Lung (tissue), 12 donors: ENCODE results near the gene CORO2A. TPM values are rescaled to one million over a fixed set of nuclear protein-coding genes. Genes with fewer than 3 reads are reported as not detected.
"Not testable (repeated sequence)": the region's sequence is repeated elsewhere in the genome, so short reads cannot be mapped to it uniquely, and the experiment has no call there.

ENCODE experiments used
- ATAC-seq: fragments of 200-7000 bp; cut with Tn5 transposase; one replicate; pipeline ENCODE4 v1.9.1; 2020; ENCODE audit warnings: moderate number of reproducible peaks; ENCODE audit not compliant: insufficient read depth, low FRiP score
- DNase-seq, 3 donors: peaks; one replicate each; pipeline ENCODE4 v3.0.0-alpha.2; 2013 to 2017
- H3K27ac ChIP-seq, 2 donors: one replicate each; pipeline ENCODE4 v1.5.1; 2013; ENCODE audit warnings: mild to moderate bottlenecking in 2 of 2, moderate library complexity in 2 of 2, control low read depth in 1 of 2, inconsistent platforms in 1 of 2, low read depth in 1 of 2, low read length in 1 of 2
- H3K27me3 ChIP-seq, 3 donors: one replicate each; pipeline ENCODE4 v1.5.1; 2013; ENCODE audit warnings: low read length in 2 of 3; ENCODE audit not compliant: control insufficient read depth in 3 of 3, insufficient read depth in 3 of 3
- H3K36me3 ChIP-seq, 4 donors: one replicate each; pipeline ENCODE4 v1.5.1; 2013; ENCODE audit warnings: low read length in 4 of 4, mild to moderate bottlenecking in 1 of 4, moderate library complexity in 1 of 4; ENCODE audit not compliant: control insufficient read depth in 4 of 4, insufficient read depth in 4 of 4
- H3K4me1 ChIP-seq, 5 donors: one replicate each; pipeline ENCODE4 v1.5.1; 2013; ENCODE audit warnings: low read length in 5 of 5, mild to moderate bottlenecking in 2 of 5, moderate library complexity in 1 of 5; ENCODE audit not compliant: control insufficient read depth in 5 of 5, insufficient read depth in 5 of 5
- H3K4me3 ChIP-seq: one replicate; pipeline ENCODE4 v1.5.1; 2013; ENCODE audit warnings: mild to moderate bottlenecking, control low read depth, moderate library complexity
- H3K9ac ChIP-seq, 2 donors: one replicate each; pipeline ENCODE4 v1.5.1; 2013; ENCODE audit warnings: low read length in 2 of 2, control low read depth in 1 of 2; ENCODE audit not compliant: insufficient read depth in 1 of 2
- H3K9me3 ChIP-seq, 4 donors: one replicate each; pipeline ENCODE4 v1.5.1; 2013; ENCODE audit warnings: low read length in 3 of 4, mild to moderate bottlenecking in 1 of 4, moderate library complexity in 1 of 4; ENCODE audit not compliant: control insufficient read depth in 4 of 4, insufficient read depth in 3 of 4
- CTCF ChIP-seq: IDR thresholded peaks from 2 replicates; pipeline ENCODE4 v1.5.1; 2012; ENCODE audit warnings: mild to moderate bottlenecking; ENCODE audit errors: control extremely low read depth, extremely low read depth
- WGBS, 2 donors: extraction: QIAGEN DNeasy Blood & Tissue Kit; methylation state at CpG; one replicate each; pipeline ENCODE4 v1.1.7; 2013; 5-methylcytosine and 5-hydroxymethylcytosine counted together
- polyA plus RNA-seq, 2 donors: library from polyadenylated mRNA; stranded (reverse); fragments of 200-250 nt; gene quantifications; one replicate each; pipeline ENCODE4 v1.2.1, GENCODE V29; 2013
- total RNA-seq, 2 donors: library from RNA; depleted of rRNA in 1 of 2; stranded (reverse); fragments of >200 nt in 1 of 2; gene quantifications; one replicate each; pipeline ENCODE4 v1.2.1, GENCODE V29; 2014 to 2021
- donor health status: control.
- donor health status: control.
- donor health status: Bipolar disorder and iron deficiency.
- donor health status: healthy.
- donor health status: DM: yes; HTN: yes; CAD: no.

CORO2A gene
- total and polyA plus RNA-seq, 4 donors, result 6.8 to 22.3 (median 14.7) TPM

GRCh38 chr9:98091735-98092612, 100.5 kb downstream of the CORO2A start:
- TF ChIP-seq CTCF, result no peak
- Histone ChIP-seq H3K27ac (no peak overlapping the region), H3K4me3 (no peak overlapping the region), H3K9me3 (no peaks in the 10 kb centered on the region), H3K4me1 (no peaks in the 10 kb centered on the region), H3K36me3 (peaks cover 0 to 23% (median 0%) of the 10 kb centered on the region in 4 donors), H3K27me3 (no peaks in the 10 kb centered on the region), H3K9ac (no peak overlapping the region)
- ATAC-seq (no peak), DNase-seq (no peak)
- WGBS, 2 donors, result 70 to 80% methylated on average over 17 of the region's 17 CpGs

- not testable (repeated sequence) for H3K4me3 ChIP-seq, H3K9ac ChIP-seq, H3K4me1 ChIP-seq, DNase-seq, H3K27ac ChIP-seq, ATAC-seq, H3K9me3 ChIP-seq, H3K27me3 ChIP-seq
- H3K36me3 ChIP-seq, result peaks cover 0 to 21% (median 0%) of the 10 kb centered on the region in 4 donors
- WGBS, 2 donors, result 92 to 94% methylated on average over 3 of the region's 3 CpGs
Observed at GRCh38 chr9:98090674-98091073, 101.8 kb downstream of the CORO2A start.

- no peak for TF ChIP-seq CTCF
- ATAC-seq (peak; percentile 65), DNase-seq (peak; percentile 52 to 66 (median 66))
- Histone ChIP-seq H3K9ac (no peak overlapping the region), H3K4me3 (no peak overlapping the region), H3K27me3 (no peaks in the 10 kb centered on the region), H3K27ac (no peak overlapping the region), H3K36me3 (peaks cover 0 to 23% (median 3%) of the 10 kb centered on the region in 4 donors), H3K4me1 (no peaks in the 10 kb centered on the region), H3K9me3 (no peaks in the 10 kb centered on the region)
- WGBS, 2 donors, result 49 to 55% methylated on average over 78 to 92 of the region's 92 CpGs
Observed at GRCh38 chr9:98087420-98088354, 104.8 kb downstream of the CORO2A start.

DNA sequence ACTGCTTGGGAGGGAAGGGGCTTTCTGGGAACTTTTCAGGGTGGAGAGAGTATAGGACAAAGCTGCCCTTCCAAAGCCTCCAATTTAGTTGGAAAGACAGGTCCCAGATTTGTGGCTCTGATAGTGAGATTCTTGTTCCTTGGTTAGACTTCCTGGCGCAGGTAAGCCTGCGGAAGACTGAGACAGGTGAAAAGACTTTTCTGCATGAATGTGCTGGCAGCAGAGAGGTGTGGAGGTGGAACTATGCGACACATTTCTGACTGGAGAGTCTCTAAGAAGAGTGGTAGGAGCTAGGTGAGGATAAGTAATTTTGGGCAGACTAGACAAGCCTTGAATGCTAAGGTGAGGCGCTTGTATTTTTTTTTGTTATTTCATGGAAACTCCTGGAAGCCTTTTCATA, 106.0 kb downstream of the CORO2A start:
- H3K9me3 ChIP-seq, result no peaks in the 10 kb centered on the region

More for the DNA sequence above, 106.0 kb downstream of the CORO2A start:
- no peak for ATAC-seq
- TF ChIP-seq CTCF, result no peak
- Histone ChIP-seq H3K9ac (no peak overlapping the region), H3K27ac (no peak overlapping the region), H3K4me3 (no peak overlapping the region), H3K4me1 (peaks cover 0 to 2% (median 0%) of the 10 kb centered on the region in 5 donors), H3K27me3 (no peaks in the 10 kb centered on the region), H3K36me3 (peaks cover 2 to 26% (median 9%) of the 10 kb centered on the region in 4 donors)
- DNase-seq, result no peak
- WGBS, 2 donors, result 95% methylated on average over 4 of the region's 4 CpGs
